K562 (cell line): ENCODE results near the gene NLGN3. TPM values are rescaled to one million over a fixed set of nuclear protein-coding genes. Genes with fewer than 3 reads are reported as not detected.

ENCODE experiments used
- ATAC-seq: fragments of 200-7000 bp; cut with Tn5 transposase; 3 replicates; pipeline ENCODE4 v1.9.1; 2020; ENCODE audit warnings: moderate library complexity
- BruUV-seq: library from RNA; stranded (reverse); fragments of 400-500 nt; replicated peaks from 2 replicates; lab custom pipeline; 2021; lab: Mats Ljungman, UMichigan
- CTCF ChIA-PET: fragments of 300-600 bp; formaldehyde crosslinking; extraction: SDS; loops from one replicate; lab custom pipeline; 2021; ENCODE audit warnings: low intra/inter-chr PET ratio; lab: Yijun Ruan, JAX
- POLR2A ChIA-PET: fragments of 300-600, 350-650 bp; sonication (Branson Sonifier 250); formaldehyde crosslinking; extraction: SDS; loops from one replicate; lab custom pipeline; 2021; ENCODE audit warnings: antibody characterized with exemption, inconsistent platforms; lab: Yijun Ruan, JAX
- DNase-seq, 4 experiments: peaks; one replicate each; pipeline versions ENCODE4 v3.0.0 to v3.0.0-alpha.2; 2011 to 2018; ENCODE audit warnings: low spot score in 3 of 4, mixed read lengths in 3 of 4; ENCODE audit errors: extremely low read depth in 1 of 4
- FAIRE-seq: peaks from 2 replicates; lab custom pipeline; 2011; peaks lifted over from hg19 to GRCh38; lab: Jason Lieb, UNC
- H2AFZ ChIP-seq: 2 replicates; pipeline ENCODE4 v1.6.0; 2011; ENCODE audit warnings: low read depth, low read length, control low read depth, inconsistent platforms
- H3K27ac ChIP-seq: fragments of 200-600 bp; 3 replicates; pipeline ENCODE4 v1.8.0; 2011; ENCODE audit warnings: low read depth, mild to moderate bottlenecking, control low read depth, inconsistent platforms, low read length, moderate library complexity, mixed read lengths; ENCODE audit errors: extremely low read depth
- H3K27me3 ChIP-seq, 2 experiments: fragments of 300-600 bp in 1 of 2; 2 replicates in 1 of 2; 3 replicates in 1 of 2; pipeline versions ENCODE4 v1.6.0 to v1.8.0; 2011; ENCODE audit warnings: inconsistent platforms in 2 of 2, low read length in 2 of 2, mild to moderate bottlenecking in 1 of 2, mixed read lengths in 1 of 2, moderate library complexity in 1 of 2; ENCODE audit not compliant: control insufficient read depth in 2 of 2, insufficient read depth in 2 of 2
- H3K36me3 ChIP-seq: fragments of 300-600 bp; 3 replicates; pipeline ENCODE4 v1.8.0; 2011; ENCODE audit warnings: mild to moderate bottlenecking, low read length, inconsistent platforms; ENCODE audit not compliant: control insufficient read depth, insufficient read depth
- H3K4me1 ChIP-seq, 2 experiments: fragments of 200-600 bp in 1 of 2; replicated peaks in 1 of 2; 2 replicates in 1 of 2; 3 replicates in 1 of 2; pipeline versions ENCODE4 v1.5.1 to v1.8.0; 2011; ENCODE audit warnings: inconsistent platforms in 2 of 2, low read length in 2 of 2, mild to moderate bottlenecking in 1 of 2, mixed read lengths in 1 of 2, moderate library complexity in 1 of 2; ENCODE audit not compliant: control insufficient read depth in 2 of 2, insufficient read depth in 2 of 2
- H3K4me2 ChIP-seq: 2 replicates; pipeline ENCODE4 v1.6.1; 2011; ENCODE audit warnings: low read length, control low read depth, inconsistent platforms, mixed read lengths; ENCODE audit not compliant: insufficient read depth
- H3K4me3 ChIP-seq: fragments of 200-600 bp; sonication (generic), shearing (Covaris generic); 2 replicates; pipeline ENCODE4 v1.5.1; 2016; ENCODE audit warnings: control low read depth, inconsistent platforms
- H3K79me2 ChIP-seq: fragments of 200-600 bp; 3 replicates; pipeline ENCODE4 v1.8.0; 2011; ENCODE audit warnings: low read length, inconsistent platforms; ENCODE audit not compliant: control insufficient read depth, insufficient read depth
- H3K9ac ChIP-seq, 2 experiments: 2 replicates each; pipeline versions ENCODE4 v1.6.0 to v1.6.1; 2011; ENCODE audit warnings: low read depth in 2 of 2, low read length in 2 of 2, control low read depth in 1 of 2, inconsistent platforms in 1 of 2, mild to moderate bottlenecking in 1 of 2, mixed read lengths in 1 of 2; ENCODE audit not compliant: insufficient read depth in 1 of 2
- H3K9me1 ChIP-seq: one replicate; pipeline ENCODE4 v1.6.0; 2011; ENCODE audit warnings: inconsistent platforms, mild to moderate bottlenecking, low read length, moderate library complexity; ENCODE audit not compliant: control insufficient read depth, insufficient read depth
- H3K9me3 ChIP-seq: replicated peaks from 2 replicates; pipeline ENCODE4 v1.5.1; 2011; ENCODE audit warnings: low read depth, low read length, inconsistent platforms; ENCODE audit not compliant: control insufficient read depth, insufficient read depth
- H4K20me1 ChIP-seq: replicated peaks from 2 replicates; pipeline ENCODE4 v1.6.1; 2011; ENCODE audit warnings: low read length, inconsistent platforms, mixed read lengths; ENCODE audit not compliant: control insufficient read depth, insufficient read depth
- ARID2 ChIP-seq: fragments of 450-650 bp; IDR thresholded peaks from 2 replicates; pipeline ENCODE4 v1.6.1; 2017; ENCODE audit warnings: antibody characterized with exemption, mild to moderate bottlenecking
- GABPB1 ChIP-seq: sonication (generic); formaldehyde crosslinking; IDR thresholded peaks from 2 replicates; pipeline ENCODE4 v1.8.0; 2022; ENCODE audit warnings: mild to moderate bottlenecking, missing genetic modification reagents
- LCOR ChIP-seq: sonication (generic); formaldehyde crosslinking; IDR thresholded peaks from 2 replicates; pipeline ENCODE4 v1.8.0; 2022; ENCODE audit warnings: mild to moderate bottlenecking, missing genetic modification reagents
- MECOM ChIP-seq: fragments of 250-450 bp; sonication (Bioruptor Pico); IDR thresholded peaks from 2 replicates; pipeline ENCODE4 v1.8.0; 2022; ENCODE audit warnings: inconsistent platforms
- RFX1 ChIP-seq: fragments of 450-650 bp; IDR thresholded peaks from 2 replicates; pipeline ENCODE4 v1.6.1; 2016; ENCODE audit warnings: mild to moderate bottlenecking, moderate library complexity
- SMARCA5 ChIP-seq: fragments of 450-650 bp; IDR thresholded peaks from 2 replicates; pipeline ENCODE4 v1.6.1; 2016
- WHSC1 ChIP-seq: IDR thresholded peaks from one replicate; pipeline ENCODE4 v1.6.1; 2012; ENCODE audit warnings: low read length, control low read depth, inconsistent platforms
- ZNF239 ChIP-seq: fragments of 250-450 bp; sonication (Bioruptor Pico); IDR thresholded peaks from 2 replicates; pipeline ENCODE4 v1.4.0; 2020; ENCODE audit warnings: mild to moderate bottlenecking
- WGBS: fragments of 100-300 bp; shearing (Covaris generic); methylation state at CpG from one replicate; pipeline ENCODE4 v1.1.6; 2016; ENCODE audit warnings: low coverage, mixed read lengths; ENCODE audit not compliant: insufficient coverage; ENCODE audit errors: missing lambda C conversion rate; 5-methylcytosine and 5-hydroxymethylcytosine counted together
- in situ Hi-C: fragments of 300-500 bp; cut with MboI; formaldehyde crosslinking; loops from 4 replicates; pipeline ENCODE4 v1.15.0; 2018; ENCODE audit warnings: inconsistent platforms, mixed read lengths
- intact Hi-C: fragments of 100-400 bp; cut with micrococcal nuclease; formaldehyde crosslinking; loops from 2 replicates; pipeline ENCODE4 v1.14.2; 2022
- polyA plus RNA-seq, 8 experiments: library from polyadenylated mRNA; depleted of rRNA in 4 of 8; stranded (reverse) in 5 of 8; unstranded in 3 of 8; fragments of >200 nt; fragmentation: Nextera tagmentation in 2 of 8; fragmentation: Illumina TruSeq in 1 of 8; extraction: Ambion mirVana in 2 of 8; extraction: Trizol in 1 of 8; gene quantifications; 2 replicates each; pipeline versions ENCODE4 v1.2.1 to v1.2.3, GENCODE V29; 2011 to 2014; ENCODE audit warnings: inconsistent platforms in 1 of 8, missing spikeins in 1 of 8
- total RNA-seq, 7 experiments: library from RNA; depleted of rRNA in 6 of 7; stranded (reverse); fragments of >200 nt in 6 of 7; fragmentation: Illumina TruSeq in 2 of 7; extraction: Trizol in 2 of 7; gene quantifications; 2 replicates each; pipeline versions ENCODE4 v1.2.1 to v1.2.3, GENCODE V29; 2011 to 2021; ENCODE audit warnings: low replicate concordance in 1 of 7
- TF ChIP-seq, protein P1 (sequence below): sonication (generic); formaldehyde crosslinking; IDR thresholded peaks from 2 replicates; pipeline ENCODE4 v1.8.0; 2022; ENCODE audit warnings: missing genetic modification reagents, mild to moderate bottlenecking, borderline replicate concordance

NLGN3 gene
- total and polyA plus RNA-seq, 9 of the 15 experiments (the other 6 are each of a cell fraction or from before 2014, with no cell fraction given): 0.03 to 0.86 (median 0.25) TPM

DNA sequence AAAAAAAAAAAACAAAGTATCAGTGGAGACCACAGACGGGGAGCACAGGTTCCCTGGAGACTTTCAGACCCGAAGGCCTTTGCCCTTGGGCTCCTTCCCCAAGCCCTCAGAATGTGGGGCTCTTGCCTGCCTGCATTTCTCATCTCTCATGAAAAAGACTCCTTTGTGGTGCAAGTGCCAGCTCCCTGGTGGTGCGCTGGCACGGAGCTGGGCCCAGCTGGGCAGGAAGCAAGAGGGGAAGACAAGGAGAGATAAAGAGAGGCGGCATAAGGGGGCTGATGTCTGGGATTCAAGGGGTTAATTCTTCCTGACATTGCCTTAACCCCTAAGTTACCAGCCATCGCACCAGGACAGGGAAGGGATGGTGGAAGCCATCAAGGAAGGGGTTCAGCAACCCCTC is 21.8 kb downstream of the NLGN3 start:
- Histone ChIP-seq H3K4me1 (peaks cover 15 to 21% of the 10 kb centered on the region in 2 experiments; a peak in 4 of 5 replicates), H3K9me3 (no peaks in the 10 kb centered on the region), H3K9ac (no peak overlapping the region), H3K9me1 (no peaks in the 10 kb centered on the region), H2AFZ (no peak overlapping the region), H3K36me3 (no peaks in the 10 kb centered on the region), H3K27me3 (no peaks in the 10 kb centered on the region), H4K20me1 (no peaks in the 10 kb centered on the region)
- CTCF ChIA-PET: no interaction called here
- in situ Hi-C loops (no loop called here), intact Hi-C loops (no loop called here)
- DNase-seq: no peak
- TF ChIP-seq RFX1 (no peak), WHSC1 (no peak), ARID2 (no peak), GABPB1 (CRISPR knock-in tag) (no peak), ZNF239 (CRISPR knock-in tag) (no peak), LCOR (no peak), SMARCA5 (no peak), MECOM (CRISPR knock-in tag) (no peak)
- TF ChIP-seq, protein P1, sequence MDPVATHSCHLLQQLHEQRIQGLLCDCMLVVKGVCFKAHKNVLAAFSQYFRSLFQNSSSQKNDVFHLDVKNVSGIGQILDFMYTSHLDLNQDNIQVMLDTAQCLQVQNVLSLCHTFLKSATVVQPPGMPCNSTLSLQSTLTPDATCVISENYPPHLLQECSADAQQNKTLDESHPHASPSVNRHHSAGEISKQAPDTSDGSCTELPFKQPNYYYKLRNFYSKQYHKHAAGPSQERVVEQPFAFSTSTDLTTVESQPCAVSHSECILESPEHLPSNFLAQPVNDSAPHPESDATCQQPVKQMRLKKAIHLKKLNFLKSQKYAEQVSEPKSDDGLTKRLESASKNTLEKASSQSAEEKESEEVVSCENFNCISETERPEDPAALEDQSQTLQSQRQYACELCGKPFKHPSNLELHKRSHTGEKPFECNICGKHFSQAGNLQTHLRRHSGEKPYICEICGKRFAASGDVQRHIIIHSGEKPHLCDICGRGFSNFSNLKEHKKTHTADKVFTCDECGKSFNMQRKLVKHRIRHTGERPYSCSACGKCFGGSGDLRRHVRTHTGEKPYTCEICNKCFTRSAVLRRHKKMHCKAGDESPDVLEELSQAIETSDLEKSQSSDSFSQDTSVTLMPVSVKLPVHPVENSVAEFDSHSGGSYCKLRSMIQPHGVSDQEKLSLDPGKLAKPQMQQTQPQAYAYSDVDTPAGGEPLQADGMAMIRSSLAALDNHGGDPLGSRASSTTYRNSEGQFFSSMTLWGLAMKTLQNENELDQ: no peak
- TF ChIP-seq, all 486 proteins: peak for 0
- H3K4me3 ChIP-seq: no peak overlapping the region
- H3K4me2 ChIP-seq: no peak overlapping the region
- H3K27ac ChIP-seq: no peak overlapping the region
- ATAC-seq (no peak), FAIRE-seq (no peak)
- no TSS peak for BruUV-seq
- WGBS: 55% methylated on average over 5 of the region's 6 CpGs
- H3K79me2 ChIP-seq: no peaks in the 10 kb centered on the region
- POLR2A ChIA-PET: no interaction called here
